ENCODE results near the gene CLPTM1.

- TF ChIP-seq, protein P1, sequence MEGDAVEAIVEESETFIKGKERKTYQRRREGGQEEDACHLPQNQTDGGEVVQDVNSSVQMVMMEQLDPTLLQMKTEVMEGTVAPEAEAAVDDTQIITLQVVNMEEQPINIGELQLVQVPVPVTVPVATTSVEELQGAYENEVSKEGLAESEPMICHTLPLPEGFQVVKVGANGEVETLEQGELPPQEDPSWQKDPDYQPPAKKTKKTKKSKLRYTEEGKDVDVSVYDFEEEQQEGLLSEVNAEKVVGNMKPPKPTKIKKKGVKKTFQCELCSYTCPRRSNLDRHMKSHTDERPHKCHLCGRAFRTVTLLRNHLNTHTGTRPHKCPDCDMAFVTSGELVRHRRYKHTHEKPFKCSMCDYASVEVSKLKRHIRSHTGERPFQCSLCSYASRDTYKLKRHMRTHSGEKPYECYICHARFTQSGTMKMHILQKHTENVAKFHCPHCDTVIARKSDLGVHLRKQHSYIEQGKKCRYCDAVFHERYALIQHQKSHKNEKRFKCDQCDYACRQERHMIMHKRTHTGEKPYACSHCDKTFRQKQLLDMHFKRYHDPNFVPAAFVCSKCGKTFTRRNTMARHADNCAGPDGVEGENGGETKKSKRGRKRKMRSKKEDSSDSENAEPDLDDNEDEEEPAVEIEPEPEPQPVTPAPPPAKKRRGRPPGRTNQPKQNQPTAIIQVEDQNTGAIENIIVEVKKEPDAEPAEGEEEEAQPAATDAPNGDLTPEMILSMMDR (IDR thresholded peaks at IDR 0.05), result no peak
- TF ChIP-seq POLR2A (IDR thresholded peaks at IDR 0.05), result no peak
Observed at GRCh38 chr19:45005787-45006186, 50.6 kb downstream of the CLPTM1 start.

Data from adrenal gland (tissue), 5 donors.